Measurements from ENCODE around the gene LAMA3.

DNA sequence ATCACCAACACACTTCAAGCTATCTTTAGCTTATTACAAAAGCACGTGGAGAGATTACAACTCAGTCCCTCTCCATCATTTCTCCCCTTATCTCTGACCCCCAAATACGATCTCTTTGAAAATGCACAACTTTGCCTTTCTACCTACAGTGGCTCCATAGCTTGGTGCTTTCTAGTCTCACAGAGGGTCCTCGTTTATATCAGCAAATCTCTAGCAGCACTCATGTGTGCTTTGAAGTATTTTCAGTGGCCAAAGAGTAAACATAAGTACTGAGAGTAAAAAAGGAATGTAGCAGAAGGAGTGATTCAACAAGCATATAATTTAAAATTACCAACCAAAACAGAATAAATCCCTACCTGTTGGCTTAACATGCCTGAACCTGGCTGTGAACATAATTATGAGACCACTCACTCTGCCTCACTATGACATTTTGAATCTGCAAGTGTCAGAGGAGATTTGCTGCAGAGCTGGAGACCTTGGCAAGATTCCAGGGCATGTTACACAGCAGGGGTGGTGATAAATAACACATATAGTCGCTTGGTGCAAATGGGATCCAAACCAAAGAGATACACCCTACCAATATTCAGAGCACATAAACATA, 54.6 kb downstream of the LAMA3 start:
- TF ChIP-seq, protein P1, sequence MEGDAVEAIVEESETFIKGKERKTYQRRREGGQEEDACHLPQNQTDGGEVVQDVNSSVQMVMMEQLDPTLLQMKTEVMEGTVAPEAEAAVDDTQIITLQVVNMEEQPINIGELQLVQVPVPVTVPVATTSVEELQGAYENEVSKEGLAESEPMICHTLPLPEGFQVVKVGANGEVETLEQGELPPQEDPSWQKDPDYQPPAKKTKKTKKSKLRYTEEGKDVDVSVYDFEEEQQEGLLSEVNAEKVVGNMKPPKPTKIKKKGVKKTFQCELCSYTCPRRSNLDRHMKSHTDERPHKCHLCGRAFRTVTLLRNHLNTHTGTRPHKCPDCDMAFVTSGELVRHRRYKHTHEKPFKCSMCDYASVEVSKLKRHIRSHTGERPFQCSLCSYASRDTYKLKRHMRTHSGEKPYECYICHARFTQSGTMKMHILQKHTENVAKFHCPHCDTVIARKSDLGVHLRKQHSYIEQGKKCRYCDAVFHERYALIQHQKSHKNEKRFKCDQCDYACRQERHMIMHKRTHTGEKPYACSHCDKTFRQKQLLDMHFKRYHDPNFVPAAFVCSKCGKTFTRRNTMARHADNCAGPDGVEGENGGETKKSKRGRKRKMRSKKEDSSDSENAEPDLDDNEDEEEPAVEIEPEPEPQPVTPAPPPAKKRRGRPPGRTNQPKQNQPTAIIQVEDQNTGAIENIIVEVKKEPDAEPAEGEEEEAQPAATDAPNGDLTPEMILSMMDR (IDR thresholded peaks at IDR 0.05 in 8 of 11, conservative IDR thresholded peaks at IDR 0.05 in 3 of 11): no peak
- no peak for TF ChIP-seq POLR2A (IDR thresholded peaks at IDR 0.05)
- no peak for TF ChIP-seq POLR2AphosphoS5 (IDR thresholded peaks at IDR 0.05)

Measured in spleen (tissue), 7 donors.